IPS DF 6.9 (cell line): ENCODE data around the gene RNF183.

Experiments
- DNase-seq: peaks from one replicate; pipeline ENCODE4 v3.0.0-alpha.2; 2013; ENCODE audit warnings: low read depth, low spot score
- H3K27ac ChIP-seq: one replicate; pipeline ENCODE4 v1.5.1; 2013; ENCODE audit warnings: low read length, control low read depth
- H3K27me3 ChIP-seq: 2 replicates; pipeline ENCODE4 v1.6.1; 2013; ENCODE audit warnings: mild to moderate bottlenecking, low read length; ENCODE audit not compliant: control insufficient read depth, insufficient read depth
- H3K36me3 ChIP-seq: 2 replicates; pipeline ENCODE4 v1.6.1; 2013; ENCODE audit warnings: low read length; ENCODE audit not compliant: control insufficient read depth, insufficient read depth
- H3K4me1 ChIP-seq: 2 replicates; pipeline ENCODE4 v1.6.1; 2013; ENCODE audit warnings: low read length; ENCODE audit not compliant: control insufficient read depth, insufficient read depth
- H3K4me3 ChIP-seq: 2 replicates; pipeline ENCODE4 v1.5.1; 2013; ENCODE audit warnings: mild to moderate bottlenecking, low read length
- H3K9me3 ChIP-seq: 2 replicates; pipeline ENCODE4 v1.6.1; 2013; ENCODE audit warnings: low read length, inconsistent platforms; ENCODE audit not compliant: control insufficient read depth, insufficient read depth
- WGBS: extraction: QIAGEN DNeasy Blood & Tissue Kit; methylation state at CpG from one replicate; pipeline ENCODE4 v1.1.7; 2013; ENCODE audit warnings: mixed read lengths, missing lambda C conversion rate; ENCODE audit not compliant: insufficient read length, insufficient coverage; 5-methylcytosine and 5-hydroxymethylcytosine counted together

The RNF183 gene

DNA sequence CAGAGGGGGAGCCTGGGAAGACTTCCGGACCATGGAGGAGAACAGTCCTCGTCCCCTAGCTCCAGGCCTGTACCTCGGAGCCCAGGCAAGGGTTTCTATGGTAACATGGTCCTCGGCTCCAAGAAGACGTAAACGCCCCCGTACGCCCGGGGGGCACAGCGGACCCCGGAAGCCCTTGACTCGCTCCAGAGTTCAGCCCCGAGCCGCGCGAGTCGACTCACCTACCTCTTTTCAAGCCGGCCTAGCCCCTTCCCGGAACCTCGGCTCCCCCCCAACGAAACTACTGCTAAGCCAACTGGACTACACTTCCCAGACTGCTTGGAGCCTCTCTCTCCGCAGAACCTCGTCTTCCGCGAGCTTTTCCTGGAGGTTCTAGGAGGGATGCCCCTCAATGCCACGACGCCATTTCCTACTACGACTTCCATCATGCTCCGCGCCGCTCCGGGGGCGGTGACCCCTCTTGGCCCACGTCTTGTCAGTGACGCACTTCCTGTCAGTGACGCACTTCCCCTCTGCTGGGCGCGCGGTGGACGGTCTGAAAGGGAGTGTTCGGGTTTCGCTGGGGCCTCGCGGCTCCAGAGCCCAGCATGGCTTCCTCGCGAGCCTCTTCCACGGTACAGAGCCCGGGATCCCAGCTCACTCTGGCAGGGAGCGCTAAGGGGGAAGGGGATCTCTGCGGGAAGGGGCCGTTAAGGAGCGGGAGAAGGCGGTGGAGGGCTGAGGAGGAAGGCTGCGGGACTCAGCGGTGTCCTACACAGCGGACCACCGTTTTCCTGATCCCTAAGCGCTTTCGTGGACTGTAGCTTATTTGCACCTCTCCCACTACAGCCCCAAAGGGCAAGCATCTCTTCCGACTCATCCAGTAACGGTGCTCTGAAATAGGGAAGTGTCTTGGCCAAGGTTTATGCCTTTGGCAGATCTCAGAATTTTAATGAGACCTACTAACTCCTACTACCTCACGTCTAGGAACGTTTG, 27.7 kb downstream of the RNF183 start, which contains the start of the genes CDC26 and PRPF4:
CDC26 (minus strand) TSS at position 416 of the 975 bp plus-strand sequence. CDS start 3,065 bp downstream, outside the sequence.
PRPF4 (plus strand) TSS at position 502 of the 975 bp plus-strand sequence; CDS start at position 588, 86 bp downstream.
- no CpG with 5 or more reads among the region's 63 CpGs for WGBS
- H3K4me1 ChIP-seq = no peaks in the 10 kb centered on the region
- H3K9me3 ChIP-seq = no peaks in the 10 kb centered on the region
- H3K27ac ChIP-seq = no peak within 1 kb of the TSS
- H3K27me3 ChIP-seq = no peaks in the 10 kb centered on the region
- DNase-seq = peak; percentile 98
- peaks cover 5% of the 10 kb centered on the region; the same call in 1 of the 2 replicates for H3K36me3 ChIP-seq
- peak within 1 kb of the TSS; percentile 89 for H3K4me3 ChIP-seq

DNA sequence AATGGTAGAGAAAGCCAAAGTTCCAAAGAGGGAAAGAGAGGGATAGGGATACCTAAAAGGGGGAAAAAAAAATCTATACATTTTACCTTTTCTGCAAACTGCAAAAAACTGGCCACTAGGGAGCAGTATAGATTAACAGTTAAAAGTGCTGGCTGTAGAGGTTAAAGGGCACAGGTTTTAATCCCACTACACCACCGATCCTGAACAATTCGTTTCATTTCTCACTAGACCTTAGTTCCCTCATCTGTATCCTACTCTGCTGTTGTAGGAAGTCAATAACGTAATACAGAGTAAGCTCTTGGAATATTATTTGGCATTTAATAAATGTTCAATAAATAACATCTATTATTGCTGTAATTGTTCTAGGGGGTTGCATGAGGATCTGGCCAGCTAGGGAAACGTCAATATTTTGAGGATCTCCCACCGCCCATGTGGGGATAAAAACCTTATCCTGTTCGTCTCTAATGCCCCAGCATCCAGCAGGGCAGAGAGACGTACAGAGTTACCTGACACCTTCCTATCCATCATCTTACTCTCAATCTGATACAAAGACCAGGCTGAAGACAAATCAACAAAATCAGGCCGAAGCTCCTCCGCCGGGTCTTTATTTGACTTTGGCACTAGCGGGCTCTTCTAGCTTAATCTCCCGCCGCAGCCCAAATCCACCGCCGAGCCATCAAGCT, 28.6 kb downstream of the RNF183 start:
- H3K4me1 ChIP-seq = no peaks in the 10 kb centered on the region
- no peaks in the 10 kb centered on the region for H3K9me3 ChIP-seq
- H3K27me3 ChIP-seq = no peaks in the 10 kb centered on the region
- peak overlapping the region; percentile 89; the same call in 1 of the 2 replicates for H3K4me3 ChIP-seq
- no peak overlapping the region for H3K27ac ChIP-seq
- no CpG with 5 or more reads among the region's 15 CpGs for WGBS
- DNase-seq = no peak
- H3K36me3 ChIP-seq = peaks cover 3% of the 10 kb centered on the region; the same call in 1 of the 2 replicates

DNA sequence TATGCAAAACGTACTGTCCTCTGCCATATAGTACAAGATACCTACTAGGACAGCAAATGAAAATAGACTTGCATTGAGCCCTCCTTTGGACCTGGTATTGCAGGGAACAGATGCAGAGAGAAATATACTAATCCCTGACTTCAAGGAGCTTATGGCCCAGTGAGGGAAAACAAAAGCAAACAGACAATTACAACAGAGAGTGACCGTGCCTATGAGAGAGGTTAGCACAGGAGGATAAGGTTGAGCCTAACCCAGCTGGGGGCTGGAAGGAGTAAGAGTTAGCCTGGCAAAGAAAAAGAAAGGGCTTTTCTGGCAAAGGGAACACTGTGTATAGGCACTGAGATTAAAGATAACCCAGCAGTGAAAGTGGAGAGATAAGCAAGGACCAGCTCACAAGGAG, 33.3 kb downstream of the RNF183 start:
- no CpG with 5 or more reads among the region's 2 CpGs for WGBS
- no peaks in the 10 kb centered on the region for H3K4me1 ChIP-seq

DNA sequence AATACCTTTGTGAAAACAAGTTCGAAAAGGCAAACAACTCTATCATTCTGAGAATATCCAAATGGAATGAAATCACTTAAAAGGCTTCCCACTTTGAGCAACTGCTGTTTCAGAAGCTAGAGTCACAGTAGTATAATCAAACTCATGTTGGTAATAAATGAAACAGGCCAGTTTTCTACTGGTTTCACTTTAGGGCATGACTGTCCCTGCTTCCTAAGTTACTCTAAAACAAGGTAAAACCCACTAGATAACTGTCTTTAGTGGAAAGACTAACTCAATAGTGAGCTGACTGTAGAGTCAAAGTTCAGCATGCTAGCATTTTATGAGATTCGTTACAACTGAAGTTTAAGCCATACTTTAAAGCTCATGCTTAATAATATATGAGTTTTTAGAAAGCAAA, 33.8 kb downstream of the RNF183 start:
- Histone ChIP-seq H3K4me3 (no peak overlapping the region), H3K9me3 (no peaks in the 10 kb centered on the region), H3K27ac (no peak overlapping the region), H3K27me3 (no peaks in the 10 kb centered on the region), H3K4me1 (no peaks in the 10 kb centered on the region), H3K36me3 (peaks cover 3% of the 10 kb centered on the region; the same call in 1 of the 2 replicates)
- WGBS = no CpG with 5 or more reads among the region's 2 CpGs
- no peak for DNase-seq

More for the DNA sequence above, 33.3 kb downstream of the RNF183 start:
- DNase-seq = no peak
- no peaks in the 10 kb centered on the region for H3K27me3 ChIP-seq
- no peak overlapping the region for H3K4me3 ChIP-seq
- peaks cover 3% of the 10 kb centered on the region; the same call in 1 of the 2 replicates for H3K36me3 ChIP-seq
- H3K27ac ChIP-seq = no peak overlapping the region
- H3K9me3 ChIP-seq = no peaks in the 10 kb centered on the region

DNA sequence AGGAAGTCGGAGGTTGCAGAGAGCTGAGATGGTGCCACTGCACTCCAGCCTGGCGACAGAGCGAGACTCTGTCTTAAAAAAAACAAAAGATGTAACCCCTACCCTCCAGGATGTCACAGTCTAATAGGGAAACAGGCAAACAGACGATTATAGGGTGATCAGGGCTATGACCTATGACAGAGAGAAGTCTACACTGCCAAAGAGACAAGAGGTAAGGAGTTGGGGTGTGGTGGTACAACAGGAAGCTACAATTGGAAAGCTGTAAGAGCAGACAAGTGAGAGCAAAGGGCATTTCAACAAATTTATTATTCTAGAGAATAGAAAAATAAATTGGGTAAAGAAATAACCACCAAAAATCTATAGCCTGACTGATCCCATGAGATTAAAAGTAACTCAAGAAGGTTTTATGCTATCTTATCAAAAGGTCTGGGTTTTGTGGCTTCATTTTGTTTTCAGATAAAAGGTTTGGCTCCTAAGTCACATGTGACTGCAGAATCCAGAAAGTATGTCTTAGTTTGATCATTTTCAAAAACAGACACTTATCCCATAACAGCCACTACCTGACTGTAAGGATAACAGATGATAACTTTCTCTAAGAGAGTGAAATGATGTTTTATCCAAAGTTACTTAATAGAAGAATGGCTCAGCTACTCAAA, 35.1 kb downstream of the RNF183 start:
- H3K4me3 ChIP-seq = no peak overlapping the region
- no peak for DNase-seq
- H3K4me1 ChIP-seq = no peaks in the 10 kb centered on the region
- no peaks in the 10 kb centered on the region for H3K9me3 ChIP-seq
- no CpG with 5 or more reads among the region's 4 CpGs for WGBS
- H3K27me3 ChIP-seq = no peaks in the 10 kb centered on the region
- H3K36me3 ChIP-seq = peaks cover 3% of the 10 kb centered on the region; the same call in 1 of the 2 replicates
- H3K27ac ChIP-seq = no peak overlapping the region

DNA sequence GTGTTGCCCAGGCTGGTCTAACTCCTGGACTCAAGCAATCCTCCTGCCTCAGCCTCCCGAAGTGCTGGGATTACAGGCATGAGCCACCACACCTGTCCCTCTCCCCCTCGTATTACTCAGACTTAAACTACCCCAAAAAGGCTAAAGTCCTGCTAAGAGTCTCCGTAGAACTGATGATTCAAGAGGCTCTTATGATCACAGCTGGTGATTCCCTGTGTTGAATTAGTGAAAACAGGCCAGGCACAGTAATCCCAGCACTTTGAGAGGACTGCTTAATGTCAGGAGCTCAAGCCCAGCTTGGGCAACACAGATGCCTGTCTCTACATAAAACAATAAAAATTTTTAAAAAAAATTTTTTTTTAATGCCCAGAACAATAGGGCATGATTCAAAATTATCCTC, 37.0 kb downstream of the RNF183 start:
- H3K4me3 ChIP-seq = no peak overlapping the region
- no peaks in the 10 kb centered on the region for H3K27me3 ChIP-seq
- no peak overlapping the region for H3K27ac ChIP-seq
- WGBS = no CpG with 5 or more reads among the region's 3 CpGs
- DNase-seq = no peak
- H3K4me1 ChIP-seq = no peaks in the 10 kb centered on the region
- H3K36me3 ChIP-seq = peaks cover 3% of the 10 kb centered on the region; the same call in 1 of the 2 replicates
- H3K9me3 ChIP-seq = no peaks in the 10 kb centered on the region

DNA sequence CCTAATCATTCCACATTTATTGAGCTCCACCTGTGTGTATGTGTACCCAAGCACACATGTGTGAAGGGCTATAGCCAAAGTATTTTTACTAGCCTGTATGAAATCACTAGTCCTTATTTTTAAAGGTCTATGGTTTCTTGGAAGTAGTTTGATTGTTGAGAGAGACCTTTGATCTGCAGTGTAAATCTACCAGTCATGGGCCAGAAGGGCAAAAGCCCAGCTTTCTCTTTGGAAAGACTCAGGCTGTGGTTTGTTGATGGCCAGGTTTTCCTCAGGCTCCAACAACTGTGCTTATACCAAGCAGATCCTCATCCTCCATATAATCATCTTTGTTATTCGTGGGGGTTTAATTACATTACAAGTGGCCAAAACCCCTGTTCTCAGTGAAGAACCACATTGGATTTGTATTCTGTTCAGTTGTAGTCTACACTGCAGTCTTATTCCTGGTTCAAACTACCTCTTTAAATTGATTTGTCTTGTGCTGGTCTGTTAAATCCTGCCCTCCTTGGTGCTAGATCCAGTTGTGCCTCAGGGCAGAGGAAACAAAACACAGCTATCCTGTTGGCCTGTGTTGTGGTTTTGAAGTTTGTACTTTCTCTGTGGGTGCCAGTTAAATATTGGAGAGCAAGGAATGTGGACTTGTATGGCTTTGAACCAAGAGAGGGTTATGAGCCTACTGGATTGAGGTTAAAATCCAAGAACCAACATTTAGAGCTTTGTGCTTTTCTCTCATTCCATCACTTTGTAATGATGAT, 41.1 kb downstream of the RNF183 start:
- WGBS = no CpG with 5 or more reads among the region's 1 CpG
- Histone ChIP-seq H3K4me3 (no peak overlapping the region), H3K4me1 (no peaks in the 10 kb centered on the region), H3K36me3 (no peaks in the 10 kb centered on the region; the same call in 1 of the 2 replicates), H3K27me3 (no peaks in the 10 kb centered on the region), H3K27ac (no peak overlapping the region), H3K9me3 (no peaks in the 10 kb centered on the region)
- no peak for DNase-seq

DNA sequence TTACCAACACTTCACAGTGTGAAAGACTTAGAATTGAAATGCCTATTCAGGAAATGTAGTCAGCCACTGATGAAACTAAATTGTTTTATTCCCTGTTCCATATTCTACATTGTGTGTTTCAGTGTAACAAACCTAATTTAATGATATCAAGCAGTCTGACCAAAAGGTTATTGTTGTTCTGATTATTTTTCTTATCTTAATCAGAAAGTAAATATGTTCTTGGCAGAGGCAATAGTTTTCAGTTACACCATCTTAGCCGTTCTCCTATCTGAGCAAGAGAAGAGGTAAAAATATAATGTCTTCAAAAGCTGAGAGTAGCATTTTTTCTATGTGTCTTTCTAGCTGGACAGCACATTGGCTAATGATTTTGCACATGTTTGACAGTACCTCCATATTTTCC, 44.9 kb downstream of the RNF183 start:
- no peaks in the 10 kb centered on the region for H3K27me3 ChIP-seq
- no peak overlapping the region for H3K4me3 ChIP-seq
- no CpG with 5 or more reads among the region's 1 CpG for WGBS
- no peak overlapping the region for H3K27ac ChIP-seq
- H3K36me3 ChIP-seq = no peaks in the 10 kb centered on the region; the same call in 1 of the 2 replicates
- no peak for DNase-seq
- no peaks in the 10 kb centered on the region for H3K9me3 ChIP-seq
- H3K4me1 ChIP-seq = no peaks in the 10 kb centered on the region

DNA sequence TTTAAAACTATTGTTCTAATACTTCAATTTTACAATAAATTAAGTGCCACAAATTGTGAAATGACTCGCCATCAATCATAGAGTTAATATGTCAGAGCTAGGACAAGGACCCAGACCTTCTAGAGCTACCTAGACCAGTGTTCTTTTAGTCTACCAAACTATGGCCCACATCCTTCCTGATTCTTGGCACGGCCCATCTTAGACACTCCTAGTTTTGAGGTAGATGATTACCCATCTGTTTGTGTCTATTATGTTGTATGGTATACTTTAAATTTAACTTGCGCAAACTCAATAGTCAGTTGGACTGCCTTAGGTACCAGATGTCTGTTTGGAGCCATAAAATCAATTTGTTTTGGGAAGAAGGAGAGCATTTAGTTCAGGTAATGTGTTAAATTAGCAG, 45.3 kb downstream of the RNF183 start:
- WGBS = no CpG with 5 or more reads among the region's 3 CpGs
- no peak overlapping the region for H3K27ac ChIP-seq

More for the DNA sequence above, 45.3 kb downstream of the RNF183 start:
- Histone ChIP-seq H3K27me3 (no peaks in the 10 kb centered on the region), H3K9me3 (no peaks in the 10 kb centered on the region), H3K4me1 (no peaks in the 10 kb centered on the region), H3K4me3 (no peak overlapping the region), H3K36me3 (no peaks in the 10 kb centered on the region; the same call in 1 of the 2 replicates)
- no peak for DNase-seq
